Kidney (tissue), 14 donors: ENCODE data around the gene RYR3. TPM values are rescaled to one million over a fixed set of nuclear protein-coding genes. Genes with fewer than 3 reads are reported as not detected.

Experiments used
- DNase-seq, 5 donors: peaks; one replicate each; pipeline ENCODE4 v3.0.0-alpha.2; 2013 to 2020
- FAIRE-seq: peaks from 2 replicates; lab custom pipeline; 2012; peaks lifted over from hg19 to GRCh38; lab: Jason Lieb, UNC
- H3K27ac ChIP-seq, 2 donors: one replicate each; pipeline ENCODE4 v1.7.0; 2013; ENCODE audit warnings: low read depth in 2 of 2, low read length in 2 of 2, inconsistent platforms in 1 of 2
- H3K27me3 ChIP-seq: one replicate; pipeline ENCODE4 v1.7.1; 2013; ENCODE audit warnings: low read length, inconsistent platforms; ENCODE audit not compliant: control insufficient read depth, insufficient read depth
- H3K36me3 ChIP-seq, 3 donors: one replicate each; pipeline versions ENCODE4 v1.7.0 to v1.7.1; 2013; ENCODE audit warnings: low read length in 3 of 3, control low read depth in 1 of 3, inconsistent platforms in 1 of 3; ENCODE audit not compliant: insufficient read depth in 3 of 3, control insufficient read depth in 2 of 3
- H3K4me1 ChIP-seq, 3 donors: one replicate each; pipeline versions ENCODE4 v1.7.0 to v1.7.1; 2013; ENCODE audit warnings: low read length in 3 of 3, inconsistent platforms in 1 of 3, low read depth in 1 of 3; ENCODE audit not compliant: control insufficient read depth in 2 of 3, insufficient read depth in 2 of 3
- H3K4me3 ChIP-seq, 3 donors: one replicate each; pipeline versions ENCODE4 v1.7.0 to v1.8.1; 2013; ENCODE audit warnings: low read length in 3 of 3, control low read depth in 1 of 3, inconsistent platforms in 1 of 3
- H3K9ac ChIP-seq, 3 donors: one replicate each; pipeline versions ENCODE4 v1.7.0 to v1.7.1; 2013; ENCODE audit warnings: low read length in 3 of 3, control low read depth in 1 of 3, inconsistent platforms in 1 of 3
- H3K9me3 ChIP-seq, 3 donors: one replicate each; pipeline versions ENCODE4 v1.7.0 to v1.7.1; 2013; ENCODE audit warnings: low read length in 3 of 3, control low read depth in 1 of 3, inconsistent platforms in 1 of 3; ENCODE audit not compliant: control insufficient read depth in 2 of 3, insufficient read depth in 1 of 3
- intact Hi-C: fragments of 100-400 bp; cut with DNase I; formaldehyde crosslinking; loops from one replicate; pipeline ENCODE4 v1.11.1; 2022
- polyA plus RNA-seq: library from polyadenylated mRNA; stranded (reverse); fragments of 350-450 nt; fragmentation: Illumina TruSeq; extraction: RNeasy Lipid Tissue Mini Kit (QIAGEN cat#74804); gene quantifications from one replicate; pipeline ENCODE4 v1.2.3, GENCODE V29; 2014; ENCODE audit warnings: low read depth, low replicate concordance; ENCODE audit not compliant: insufficient read depth
- total RNA-seq: library from RNA; stranded (reverse); fragmentation: NEBNext Ultra II Directional; extraction: Animal tissue kit (Norgen Biotek cat#: 25700); gene quantifications from one replicate; pipeline ENCODE4 v1.2.1, GENCODE V29; 2021
- TF ChIP-seq, protein P1 (sequence below): IDR thresholded peaks from 3 replicates; pipeline ENCODE4 v1.5.1; 2012; ENCODE audit warnings: mild to moderate bottlenecking, moderate library complexity, borderline replicate concordance; ENCODE audit not compliant: insufficient read depth; ENCODE audit errors: extremely low read depth
- donor health status: control.
- donor health status: control.
- donor health status: control.
- donor health status: control.
- donor health status: control.
- donor health status: DM: yes; HTN: yes; CAD: no.
- donor health status: Normal renal cell carcinoma (clear cell type).

Gene RYR3
- total and polyA plus RNA-seq, 2 donors from 2014 or later: 0.90 to 10.5 TPM

DNA sequence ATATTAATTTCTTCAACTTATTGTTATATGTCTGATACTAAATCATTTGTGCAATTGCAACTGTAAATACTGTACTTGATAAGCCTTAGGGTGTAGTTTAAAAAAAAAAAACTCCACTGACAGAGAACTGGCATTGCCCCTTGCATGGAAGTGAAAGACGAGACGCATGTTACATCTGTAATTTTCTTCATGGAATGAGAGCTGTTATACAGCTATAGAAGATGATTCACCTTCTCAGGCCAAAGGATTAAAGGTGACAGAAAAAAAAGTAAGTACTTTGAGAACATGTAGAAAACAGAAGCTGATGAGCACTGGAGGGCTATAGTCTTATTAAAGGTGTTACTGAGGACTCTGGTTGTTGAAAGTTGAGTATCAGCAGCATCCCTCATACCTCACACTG is 16.1 kb downstream of the RYR3 start:
- Histone ChIP-seq H3K36me3 (no peaks in the 10 kb centered on the region), H3K9me3 (no peaks in the 10 kb centered on the region), H3K27ac (no peak overlapping the region), H3K9ac (no peak overlapping the region), H3K27me3 (no peaks in the 10 kb centered on the region), H3K4me1 (no peaks in the 10 kb centered on the region), H3K4me3 (no peak overlapping the region)
- TF ChIP-seq, protein P1, sequence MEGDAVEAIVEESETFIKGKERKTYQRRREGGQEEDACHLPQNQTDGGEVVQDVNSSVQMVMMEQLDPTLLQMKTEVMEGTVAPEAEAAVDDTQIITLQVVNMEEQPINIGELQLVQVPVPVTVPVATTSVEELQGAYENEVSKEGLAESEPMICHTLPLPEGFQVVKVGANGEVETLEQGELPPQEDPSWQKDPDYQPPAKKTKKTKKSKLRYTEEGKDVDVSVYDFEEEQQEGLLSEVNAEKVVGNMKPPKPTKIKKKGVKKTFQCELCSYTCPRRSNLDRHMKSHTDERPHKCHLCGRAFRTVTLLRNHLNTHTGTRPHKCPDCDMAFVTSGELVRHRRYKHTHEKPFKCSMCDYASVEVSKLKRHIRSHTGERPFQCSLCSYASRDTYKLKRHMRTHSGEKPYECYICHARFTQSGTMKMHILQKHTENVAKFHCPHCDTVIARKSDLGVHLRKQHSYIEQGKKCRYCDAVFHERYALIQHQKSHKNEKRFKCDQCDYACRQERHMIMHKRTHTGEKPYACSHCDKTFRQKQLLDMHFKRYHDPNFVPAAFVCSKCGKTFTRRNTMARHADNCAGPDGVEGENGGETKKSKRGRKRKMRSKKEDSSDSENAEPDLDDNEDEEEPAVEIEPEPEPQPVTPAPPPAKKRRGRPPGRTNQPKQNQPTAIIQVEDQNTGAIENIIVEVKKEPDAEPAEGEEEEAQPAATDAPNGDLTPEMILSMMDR: no peak
- FAIRE-seq (no peak), DNase-seq (no peak)
- intact Hi-C loops: no loop called here

DNA sequence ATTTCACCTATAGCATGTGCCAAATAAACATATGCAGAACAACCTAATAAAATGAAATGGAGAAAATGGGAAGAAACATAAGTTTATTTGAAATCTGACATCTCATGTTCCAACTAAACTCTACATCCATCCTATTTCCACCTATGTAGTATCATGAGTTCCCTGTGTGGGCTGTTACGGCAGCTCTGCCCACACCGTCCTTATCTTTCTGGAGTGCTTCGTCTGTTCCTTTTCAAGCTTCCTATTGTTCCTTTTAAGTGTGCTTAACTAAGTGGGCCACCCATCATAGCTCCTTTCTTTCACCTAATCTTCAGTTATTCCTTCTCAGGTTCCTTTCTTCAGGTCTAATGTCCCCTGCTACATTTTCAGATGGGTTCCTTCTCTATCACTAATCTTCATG is 17.3 kb downstream of the RYR3 start:
- H3K36me3 ChIP-seq: no peaks in the 10 kb centered on the region
- H3K27ac ChIP-seq: no peak overlapping the region
- H3K9me3 ChIP-seq: no peaks in the 10 kb centered on the region

DNA sequence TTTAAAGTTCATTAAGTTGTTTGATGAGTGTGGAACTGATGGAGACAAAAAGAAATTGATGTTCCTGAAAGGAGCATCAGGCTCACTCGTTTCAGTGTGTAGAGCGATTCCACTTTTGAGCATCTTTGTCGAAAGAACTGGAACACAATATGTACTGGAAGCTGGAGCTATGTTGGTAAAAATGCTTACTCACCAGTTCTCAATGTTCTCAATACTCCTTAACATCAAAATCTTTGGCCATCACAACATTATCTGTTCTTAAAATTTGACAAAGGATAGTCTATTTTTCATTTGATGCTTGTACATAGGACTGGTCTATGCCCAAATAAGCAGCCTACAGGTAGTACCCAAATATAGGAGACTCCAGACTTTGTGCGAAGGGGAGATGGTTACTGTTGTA is 18.7 kb downstream of the RYR3 start:
- Histone ChIP-seq H3K9me3 (no peaks in the 10 kb centered on the region), H3K36me3 (no peaks in the 10 kb centered on the region), H3K27me3 (no peaks in the 10 kb centered on the region), H3K9ac (no peak overlapping the region), H3K27ac (no peak overlapping the region), H3K4me3 (no peak overlapping the region), H3K4me1 (no peaks in the 10 kb centered on the region)
- TF ChIP-seq, protein P1: no peak
- no peak for FAIRE-seq
- intact Hi-C loops: no loop called here
- DNase-seq: no peak

More for the DNA sequence above, 17.3 kb downstream of the RYR3 start:
- Histone ChIP-seq H3K9ac (no peak overlapping the region), H3K4me3 (no peak overlapping the region), H3K4me1 (no peaks in the 10 kb centered on the region), H3K27me3 (no peaks in the 10 kb centered on the region)
- TF ChIP-seq, protein P1: no peak
- no peak for DNase-seq
- intact Hi-C loops: no loop called here
- FAIRE-seq: no peak

DNA sequence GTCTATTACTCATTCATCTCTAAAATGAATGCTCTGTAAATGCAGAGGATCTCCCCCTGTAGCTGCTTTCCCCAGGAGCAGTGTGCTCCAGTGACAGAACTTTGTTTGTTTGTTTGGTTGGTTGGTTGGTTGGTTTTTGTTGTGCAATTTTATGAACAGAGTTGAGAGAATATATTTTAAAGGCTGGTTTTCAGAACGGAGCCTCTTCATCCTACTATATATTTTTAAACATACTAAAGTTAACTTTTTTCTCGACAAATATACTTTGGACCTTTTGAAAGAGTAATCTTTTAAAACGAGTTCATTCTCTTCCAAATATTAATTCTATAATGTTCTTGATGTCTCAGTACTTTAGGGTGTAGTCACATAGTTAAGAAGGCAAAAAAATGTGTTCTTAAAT is 20.2 kb downstream of the RYR3 start:
- no peak for FAIRE-seq
- TF ChIP-seq, protein P1: no peak

More for the DNA sequence above, 20.2 kb downstream of the RYR3 start:
- H3K27ac ChIP-seq: no peak overlapping the region
- H3K9me3 ChIP-seq: no peaks in the 10 kb centered on the region
- no peak overlapping the region for H3K4me3 ChIP-seq
- no peaks in the 10 kb centered on the region for H3K27me3 ChIP-seq
- H3K36me3 ChIP-seq: no peaks in the 10 kb centered on the region
- intact Hi-C loops: no loop called here
- DNase-seq: no peak
- H3K9ac ChIP-seq: no peak overlapping the region
- H3K4me1 ChIP-seq: no peaks in the 10 kb centered on the region
